Smooth muscle cell (in vitro differentiated cells): ENCODE data around the gene GRIK4. TPM values are rescaled to one million over a fixed set of nuclear protein-coding genes. Genes with fewer than 3 reads are reported as not detected.

Experiments
- DNase-seq: peaks from one replicate; lab custom pipeline; 2025; ENCODE audit not compliant: unreplicated experiment; lab: John Stamatoyannopoulos, UW
- H2AFZ ChIP-seq: fragments of 200-600 bp; sonication (generic); 2 replicates; pipeline ENCODE4 v1.6.0; 2016; ENCODE audit warnings: antibody characterized with exemption, low read depth, mild to moderate bottlenecking
- H3F3A ChIP-seq: fragments of 200-600 bp; sonication (generic); 2 replicates; pipeline ENCODE4 v1.6.0; 2017; ENCODE audit warnings: antibody characterized with exemption, low read depth
- H3K27ac ChIP-seq: fragments of 200-600 bp; sonication (generic); 2 replicates; pipeline ENCODE4 v1.5.1; 2016; ENCODE audit warnings: low read depth, mild to moderate bottlenecking
- H3K27me3 ChIP-seq: fragments of 200-600 bp; sonication (generic); 2 replicates; pipeline ENCODE4 v1.6.1; 2016; ENCODE audit warnings: low read depth, mild to moderate bottlenecking
- H3K36me3 ChIP-seq: fragments of 200-600 bp; sonication (generic); 2 replicates; pipeline ENCODE4 v1.5.1; 2016; ENCODE audit warnings: low read depth
- H3K4me1 ChIP-seq: fragments of 200-600 bp; sonication (generic); 2 replicates; pipeline ENCODE4 v1.5.1; 2016; ENCODE audit warnings: low read depth
- H3K4me2 ChIP-seq: fragments of 200-600 bp; sonication (generic); 2 replicates; pipeline ENCODE4 v1.6.0; 2016; ENCODE audit warnings: mild to moderate bottlenecking
- H3K4me3 ChIP-seq: fragments of 200-600 bp; sonication (generic); 2 replicates; pipeline ENCODE4 v1.5.1; 2016; ENCODE audit warnings: mild to moderate bottlenecking
- H3K79me2 ChIP-seq: fragments of 200-600 bp; sonication (generic); 2 replicates; pipeline ENCODE4 v1.6.0; 2016; ENCODE audit warnings: low read depth, mild to moderate bottlenecking
- H3K9ac ChIP-seq: fragments of 200-600 bp; sonication (generic); 2 replicates; pipeline ENCODE4 v1.6.0; 2016; ENCODE audit warnings: low read depth
- H3K9me3 ChIP-seq: fragments of 200-600 bp; sonication (generic); replicated peaks from 2 replicates; pipeline ENCODE4 v1.5.1; 2016; ENCODE audit warnings: low read depth
- H4K20me1 ChIP-seq: fragments of 200-600 bp; sonication (generic); 2 replicates; pipeline ENCODE4 v1.6.0; 2016; ENCODE audit warnings: low read depth
- WGBS: methylation state at CpG from one replicate; pipeline ENCODE4 v1.1.7; 2016; ENCODE audit warnings: low lambda C conversion rate; 5-methylcytosine and 5-hydroxymethylcytosine counted together
- polyA plus RNA-seq: library from polyadenylated mRNA; unstranded; fragments of >200 nt; fragmentation: Nextera tagmentation; extraction: Ambion mirVana; gene quantifications from 2 replicates; pipeline ENCODE4 v1.2.1, GENCODE V29; 2016
- total RNA-seq: library from RNA; depleted of rRNA; stranded (reverse); fragments of >200 nt; gene quantifications from 2 replicates; pipeline ENCODE4 v1.2.3, GENCODE V29; 2014
- TF ChIP-seq, protein P1 (sequence below): fragments of 200-600 bp; sonication (generic); IDR thresholded peaks from 2 replicates; pipeline ENCODE4 v1.5.1; 2017; ENCODE audit warnings: borderline replicate concordance, mild to moderate bottlenecking, antibody characterized with exemption; ENCODE audit not compliant: insufficient read depth, poor library complexity, severe bottlenecking

GRIK4 gene
- total and polyA plus RNA-seq, 2 experiments from 2014 or later: not detected

- Histone ChIP-seq H3K4me2 (no peak overlapping the region), H3F3A (no peaks in the 10 kb centered on the region), H3K4me3 (no peak overlapping the region), H3K9ac (no peak overlapping the region), H3K9me3 (no peaks in the 10 kb centered on the region), H3K79me2 (no peaks in the 10 kb centered on the region), H3K36me3 (no peaks in the 10 kb centered on the region), H2AFZ (no peak overlapping the region), H3K4me1 (no peaks in the 10 kb centered on the region), H3K27me3 (peaks cover 7% of the 10 kb centered on the region), H3K27ac (no peak overlapping the region), H4K20me1 (no peaks in the 10 kb centered on the region)
- TF ChIP-seq, protein P1, sequence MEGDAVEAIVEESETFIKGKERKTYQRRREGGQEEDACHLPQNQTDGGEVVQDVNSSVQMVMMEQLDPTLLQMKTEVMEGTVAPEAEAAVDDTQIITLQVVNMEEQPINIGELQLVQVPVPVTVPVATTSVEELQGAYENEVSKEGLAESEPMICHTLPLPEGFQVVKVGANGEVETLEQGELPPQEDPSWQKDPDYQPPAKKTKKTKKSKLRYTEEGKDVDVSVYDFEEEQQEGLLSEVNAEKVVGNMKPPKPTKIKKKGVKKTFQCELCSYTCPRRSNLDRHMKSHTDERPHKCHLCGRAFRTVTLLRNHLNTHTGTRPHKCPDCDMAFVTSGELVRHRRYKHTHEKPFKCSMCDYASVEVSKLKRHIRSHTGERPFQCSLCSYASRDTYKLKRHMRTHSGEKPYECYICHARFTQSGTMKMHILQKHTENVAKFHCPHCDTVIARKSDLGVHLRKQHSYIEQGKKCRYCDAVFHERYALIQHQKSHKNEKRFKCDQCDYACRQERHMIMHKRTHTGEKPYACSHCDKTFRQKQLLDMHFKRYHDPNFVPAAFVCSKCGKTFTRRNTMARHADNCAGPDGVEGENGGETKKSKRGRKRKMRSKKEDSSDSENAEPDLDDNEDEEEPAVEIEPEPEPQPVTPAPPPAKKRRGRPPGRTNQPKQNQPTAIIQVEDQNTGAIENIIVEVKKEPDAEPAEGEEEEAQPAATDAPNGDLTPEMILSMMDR: no peak
- 94% methylated on average over 14 of the region's 14 CpGs for WGBS
- DNase-seq: no peak
Observed at GRCh38 chr11:120966840-120967239, 455.3 kb downstream of the GRIK4 start.

GRCh38 chr11:120969993-120970392 is 458.4 kb downstream of the GRIK4 start:
- Histone ChIP-seq H3K4me2 (no peak overlapping the region), H3K9me3 (no peaks in the 10 kb centered on the region), H3K79me2 (no peaks in the 10 kb centered on the region), H3K27me3 (peaks cover 7% of the 10 kb centered on the region), H4K20me1 (no peaks in the 10 kb centered on the region), H3K36me3 (no peaks in the 10 kb centered on the region), H3K4me1 (no peaks in the 10 kb centered on the region), H3K4me3 (no peak overlapping the region), H2AFZ (no peak overlapping the region), H3K27ac (no peak overlapping the region), H3F3A (no peaks in the 10 kb centered on the region), H3K9ac (no peak overlapping the region)
- WGBS: 64% methylated on average over 6 of the region's 6 CpGs
- DNase-seq: no peak
- TF ChIP-seq, protein P1: no peak

DNA sequence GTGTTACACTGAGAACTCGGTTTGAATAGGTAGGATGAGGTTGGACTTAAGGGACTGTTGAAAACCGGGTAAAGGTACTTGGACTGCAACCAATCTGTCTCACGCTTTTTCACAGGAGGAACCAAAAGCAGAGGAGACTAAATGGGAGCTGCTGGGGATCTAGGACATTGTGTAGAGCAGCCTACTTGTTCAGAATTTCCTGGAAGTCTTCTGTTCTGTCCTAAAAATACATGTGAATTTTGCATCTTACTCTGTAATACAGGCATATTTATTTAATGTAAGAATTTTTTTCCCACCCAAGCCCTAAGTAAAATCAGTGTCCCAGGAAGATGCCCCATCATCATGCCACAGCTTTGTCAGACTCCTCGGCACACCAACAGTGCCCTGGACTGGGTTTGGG is 460.3 kb downstream of the GRIK4 start:
- TF ChIP-seq, protein P1: no peak
- peaks cover 7% of the 10 kb centered on the region for H3K27me3 ChIP-seq
- WGBS: 93% methylated on average over 4 of the region's 4 CpGs

GRCh38 chr11:120972621-120973020 is 461.1 kb downstream of the GRIK4 start:
- H3K9ac ChIP-seq: no peak overlapping the region
- TF ChIP-seq, protein P1: no peak

More for the DNA sequence above, 460.3 kb downstream of the GRIK4 start:
- no peaks in the 10 kb centered on the region for H3K4me1 ChIP-seq
- no peak overlapping the region for H3K9ac ChIP-seq
- no peak overlapping the region for H3K27ac ChIP-seq
- H2AFZ ChIP-seq: no peak overlapping the region
- H3K9me3 ChIP-seq: no peaks in the 10 kb centered on the region
- no peak for DNase-seq
- no peaks in the 10 kb centered on the region for H3K79me2 ChIP-seq
- no peaks in the 10 kb centered on the region for H4K20me1 ChIP-seq
- no peak overlapping the region for H3K4me2 ChIP-seq
- H3K36me3 ChIP-seq: no peaks in the 10 kb centered on the region
- H3K4me3 ChIP-seq: no peak overlapping the region
- no peaks in the 10 kb centered on the region for H3F3A ChIP-seq

More at GRCh38 chr11:120972621-120973020, 461.1 kb downstream of the GRIK4 start:
- H3K4me2 ChIP-seq: no peak overlapping the region
- no peak overlapping the region for H3K4me3 ChIP-seq
- H3K79me2 ChIP-seq: no peaks in the 10 kb centered on the region
- H3K9me3 ChIP-seq: no peaks in the 10 kb centered on the region
- 98% methylated on average over 6 of the region's 6 CpGs for WGBS
- no peaks in the 10 kb centered on the region for H3K4me1 ChIP-seq
- no peaks in the 10 kb centered on the region for H3K36me3 ChIP-seq
- DNase-seq: no peak
- H3K27ac ChIP-seq: no peak overlapping the region
- peaks cover 6% of the 10 kb centered on the region for H3K27me3 ChIP-seq
- H2AFZ ChIP-seq: no peak overlapping the region
- no peaks in the 10 kb centered on the region for H3F3A ChIP-seq
- no peaks in the 10 kb centered on the region for H4K20me1 ChIP-seq
